Left lung (tissue), 10 donors: ENCODE results near the gene ANKRD60. TPM values are rescaled to one million over a fixed set of nuclear protein-coding genes. Genes with fewer than 3 reads are reported as not detected.

Experiments used
- ATAC-seq: fragments of 200-7000 bp; cut with Tn5 transposase; one replicate; pipeline ENCODE4 v1.9.1; 2020; ENCODE audit warnings: moderate library complexity
- DNase-seq, 4 donors: peaks; one replicate each; pipeline ENCODE4 v3.0.0-alpha.2; 2013 to 2020
- H3K27ac ChIP-seq, 2 donors: fragments of 200-600 bp; sonication (generic) in 1 of 2; one replicate each; pipeline versions ENCODE4 v1.5.0 to v1.8.0; 2020 to 2021
- H3K27me3 ChIP-seq, 2 donors: fragments of 200-600 bp; sonication (generic) in 1 of 2; one replicate each; pipeline versions ENCODE4 v1.5.0 to v1.8.0; 2020 to 2021
- H3K36me3 ChIP-seq, 2 donors: fragments of 200-600 bp; sonication (generic) in 1 of 2; one replicate each; pipeline versions ENCODE4 v1.5.0 to v1.8.0; 2020 to 2021
- H3K4me1 ChIP-seq, 2 donors: fragments of 200-600 bp; one replicate each; pipeline ENCODE4 v1.8.0; 2021
- H3K4me3 ChIP-seq, 2 donors: fragments of 200-600 bp; sonication (generic) in 1 of 2; one replicate each; pipeline versions ENCODE4 v1.5.0 to v1.8.0; 2020 to 2021; ENCODE audit warnings: mild to moderate bottlenecking in 1 of 2
- H3K9me3 ChIP-seq, 2 donors: fragments of 200-600 bp; sonication (generic) in 1 of 2; one replicate each; pipeline versions ENCODE4 v1.5.0 to v1.8.0; 2020 to 2021
- CTCF ChIP-seq, 2 donors: fragments of 200-600 bp; sonication (generic) in 1 of 2; IDR thresholded peaks; one replicate each; pipeline versions ENCODE4 v1.5.0 to v1.8.0; 2021; ENCODE audit warnings: antibody characterized with exemption in 2 of 2
- intact Hi-C, 2 donors: fragments of 100-400 bp; cut with DNase I; formaldehyde crosslinking; loops; one replicate each; pipeline versions ENCODE4 v1.11.2 to v1.14.2; 2022
- polyA plus RNA-seq, 6 donors: library from polyadenylated mRNA; unstranded; fragments of 120-200 nt; gene quantifications; one replicate each; pipeline ENCODE4 v1.2.1, GENCODE V29; 2013; ENCODE audit not compliant: insufficient read length in 6 of 6
- total RNA-seq, 2 donors: library from RNA; stranded (reverse); fragmentation: NEBNext Ultra II Directional; extraction: Animal tissue kit (Norgen Biotek cat#: 25700); gene quantifications; one replicate each; pipeline ENCODE4 v1.2.1, GENCODE V29; 2021
- donor health status: DM: no; HTN: yes; CAD: no.
- donor health status: DM: no; HTN: no; CAD: no.

ANKRD60 gene
- total and polyA plus RNA-seq, 8 donors, result not detected

- TF ChIP-seq CTCF (IDR thresholded peaks at IDR 0.05), result peak; percentile 99
- Histone ChIP-seq H3K9me3 (peaks cover 0 to 4% of the 10 kb centered on the region in 2 donors), H3K27ac (no peak overlapping the region), H3K27me3 (peaks cover 7 to 31% of the 10 kb centered on the region in 2 donors), H3K36me3 (no peaks in the 10 kb centered on the region), H3K4me3 (peak overlapping the region in 1 of 2 donors; percentile 6), H3K4me1 (peaks cover 8 to 9% of the 10 kb centered on the region in 2 donors)
- peak; percentile 45 to 91 (median 66) for DNase-seq
- peak; percentile 96 for ATAC-seq
- intact Hi-C loops, result loop anchor here in 1 of 2 donors (5.0 kb wide), 1 partner anchor 522 kb away; no protein-coding TSS in a partner anchor
These were observed 48.9 kb downstream of the ANKRD60 start for GRCh38 chr20:58179432-58180099.

GRCh38 chr20:58179083-58179431 lies 49.4 kb downstream of the ANKRD60 start:
- ATAC-seq, result no peak
- Histone ChIP-seq H3K27ac (no peak overlapping the region), H3K4me1 (peaks cover 8 to 9% of the 10 kb centered on the region in 2 donors), H3K9me3 (peaks cover 0 to 4% of the 10 kb centered on the region in 2 donors), H3K36me3 (no peaks in the 10 kb centered on the region), H3K27me3 (peaks cover 7 to 31% of the 10 kb centered on the region in 2 donors), H3K4me3 (no peak overlapping the region)
- intact Hi-C loops, result loop anchor here in 1 of 2 donors (5.0 kb wide), 1 partner anchor 522 kb away; no protein-coding TSS in a partner anchor
- TF ChIP-seq CTCF (IDR thresholded peaks at IDR 0.05), result no peak
- DNase-seq, result peak in 1 of 4 donors; percentile 28

GRCh38 chr20:58177799-58178198 lies 50.7 kb downstream of the ANKRD60 start:
- Histone ChIP-seq H3K36me3 (no peaks in the 10 kb centered on the region), H3K27ac (no peak overlapping the region), H3K9me3 (no peaks in the 10 kb centered on the region), H3K4me3 (no peak overlapping the region), H3K27me3 (peaks cover 7 to 31% of the 10 kb centered on the region in 2 donors), H3K4me1 (peaks cover 8 to 9% of the 10 kb centered on the region in 2 donors)
- intact Hi-C loops, result loop anchor here in 1 of 2 donors (5.0 kb wide), 1 partner anchor 520 kb away; no protein-coding TSS in a partner anchor
- ATAC-seq (no peak), DNase-seq (no peak)
- TF ChIP-seq CTCF (IDR thresholded peaks at IDR 0.05), result no peak

GRCh38 chr20:58175836-58176235 lies 52.6 kb downstream of the ANKRD60 start:
- TF ChIP-seq CTCF (IDR thresholded peaks at IDR 0.05), result no peak
- no peaks in the 10 kb centered on the region for H3K36me3 ChIP-seq

GRCh38 chr20:58175425-58175824 lies 53.0 kb downstream of the ANKRD60 start:
- Histone ChIP-seq H3K4me1 (peaks cover 8 to 9% of the 10 kb centered on the region in 2 donors), H3K27me3 (peaks cover 7 to 18% of the 10 kb centered on the region in 2 donors), H3K9me3 (no peaks in the 10 kb centered on the region), H3K27ac (peak overlapping the region in 1 of 2 donors; percentile 59), H3K36me3 (no peaks in the 10 kb centered on the region), H3K4me3 (no peak overlapping the region)
- intact Hi-C loops, result loop anchor here in 1 of 2 donors (5.0 kb wide), 1 partner anchor 518 kb away; no protein-coding TSS in a partner anchor
- TF ChIP-seq CTCF (IDR thresholded peaks at IDR 0.05), result no peak
- ATAC-seq (no peak), DNase-seq (peak in 1 of 4 donors; percentile 36)

More at GRCh38 chr20:58175836-58176235, 52.6 kb downstream of the ANKRD60 start:
- H3K9me3 ChIP-seq, result no peaks in the 10 kb centered on the region
- no peak overlapping the region for H3K4me3 ChIP-seq
- H3K27ac ChIP-seq, result no peak overlapping the region
- intact Hi-C loops, result loop anchor here in 1 of 2 donors (5.0 kb wide), 1 partner anchor 519 kb away; no protein-coding TSS in a partner anchor
- ATAC-seq, result no peak
- H3K27me3 ChIP-seq, result peaks cover 7 to 23% of the 10 kb centered on the region in 2 donors
- peaks cover 8 to 9% of the 10 kb centered on the region in 2 donors for H3K4me1 ChIP-seq
- peak in 1 of 4 donors; percentile 51 for DNase-seq
